Fibroblast of the conjunctiva (primary cell): ENCODE results near the gene RHBDD2.
"Not testable (repeated sequence)": the region's sequence is repeated elsewhere in the genome, so short reads cannot be mapped to it uniquely, and the experiment has no call there.

Experiments
- DNase-seq: peaks from one replicate; pipeline ENCODE4 v3.0.0-alpha.2; 2010; ENCODE audit warnings: low read depth

RHBDD2 gene

DNA sequence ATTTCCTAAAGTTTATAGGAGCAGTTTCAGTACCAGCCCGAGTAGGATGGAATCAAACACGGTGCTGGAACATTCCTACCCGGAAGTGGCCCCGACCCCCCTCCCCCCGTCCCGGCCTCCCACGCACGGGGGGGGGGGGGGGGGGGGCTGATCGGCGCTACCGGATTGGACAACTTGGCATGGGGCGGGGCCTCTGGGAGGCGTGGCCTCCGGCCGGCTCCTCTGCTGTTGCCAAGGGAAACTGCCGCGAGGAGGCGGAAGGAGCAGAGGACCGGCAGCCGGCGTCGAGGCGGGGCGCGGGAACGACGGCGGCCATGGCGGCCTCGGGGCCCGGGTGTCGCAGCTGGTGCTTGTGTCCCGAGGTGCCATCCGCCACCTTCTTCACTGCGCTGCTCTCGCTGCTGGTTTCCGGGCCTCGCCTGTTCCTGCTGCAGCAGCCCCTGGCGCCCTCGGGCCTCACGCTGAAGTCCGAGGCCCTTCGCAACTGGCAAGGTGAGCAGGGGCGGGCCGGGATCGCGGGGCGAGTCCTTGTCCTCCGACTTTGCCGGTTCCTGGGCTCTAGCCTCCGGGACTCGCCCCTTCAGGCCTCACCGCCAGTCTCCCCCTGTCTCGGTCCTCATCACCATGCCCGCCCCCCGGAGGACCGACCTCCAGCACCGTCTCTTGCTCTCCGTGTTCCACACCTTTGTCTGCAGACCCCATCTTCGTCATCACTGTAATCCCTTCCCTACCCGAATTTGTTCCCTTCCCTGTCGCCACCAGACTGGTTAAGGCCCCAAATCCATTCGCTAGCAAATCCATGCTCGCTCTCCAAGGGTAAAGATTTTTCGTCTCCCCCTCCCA is at the start of gene RHBDD2:
TSS of gene RHBDD2 (plus strand) at position 266 of the 843 bp plus-strand sequence. CDS start at position 315, 49 bp downstream.
- peak; percentile 85 for DNase-seq

DNA sequence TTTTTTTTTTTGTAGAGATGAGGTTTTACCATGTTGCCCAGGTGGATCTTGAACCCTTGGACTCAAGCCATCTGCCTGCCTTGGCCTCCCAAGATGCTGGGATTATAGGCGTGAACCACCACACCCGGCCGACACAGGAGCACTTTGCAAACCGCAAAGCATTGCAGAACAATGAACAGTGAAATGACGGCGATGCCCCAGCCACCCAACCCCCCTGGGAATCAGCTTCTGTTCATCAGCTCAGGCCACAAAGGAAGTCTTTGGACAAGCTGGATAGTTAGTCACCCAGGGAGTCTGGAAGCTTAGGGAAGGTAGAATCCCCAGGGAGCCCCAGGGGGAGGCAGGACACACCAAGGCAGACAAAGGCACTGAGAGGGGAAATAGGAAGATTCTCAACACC is 49.2 kb upstream of the RHBDD2 start:
- DNase-seq = not testable (repeated sequence)

DNA sequence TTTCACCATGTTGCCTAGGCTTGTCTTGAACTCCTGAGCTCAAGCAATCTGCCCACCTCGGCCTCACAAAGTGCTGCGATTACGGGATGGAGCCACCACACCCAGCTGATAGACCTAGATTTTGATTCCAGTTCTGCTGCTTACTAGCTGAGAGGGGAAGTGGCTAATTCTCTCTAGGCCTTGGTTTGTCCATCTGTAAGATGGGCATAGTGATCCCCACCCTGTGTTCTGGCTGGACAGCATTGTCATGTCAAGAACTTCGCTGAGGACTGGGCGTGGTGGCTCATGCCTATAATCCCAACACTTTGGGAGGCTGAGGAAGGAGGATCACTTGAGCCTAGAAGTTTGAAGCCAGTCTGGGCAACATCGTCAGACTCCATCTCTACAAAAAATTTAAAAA is 47.9 kb upstream of the RHBDD2 start:
- DNase-seq = no peak

DNA sequence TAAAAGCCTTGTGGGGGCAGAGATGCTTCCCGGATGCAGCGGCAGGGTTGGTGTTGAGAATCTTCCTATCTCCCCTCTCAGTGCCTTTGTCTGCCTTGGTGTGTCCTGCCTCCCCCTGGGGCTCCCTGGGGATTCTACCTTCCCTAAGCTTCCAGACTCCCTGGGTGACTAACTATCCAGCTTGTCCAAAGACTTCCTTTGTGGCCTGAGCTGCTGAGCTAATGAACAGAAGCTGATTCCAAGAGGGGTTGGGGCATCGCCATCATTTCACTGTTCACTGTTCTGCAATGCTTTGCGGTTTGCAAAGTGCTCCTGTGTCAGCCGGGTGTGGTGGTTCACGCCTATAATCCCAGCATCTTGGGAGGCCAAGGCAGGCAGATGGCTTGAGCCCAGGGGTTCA is 45.2 kb upstream of the RHBDD2 start:
- not testable (repeated sequence) for DNase-seq

DNA sequence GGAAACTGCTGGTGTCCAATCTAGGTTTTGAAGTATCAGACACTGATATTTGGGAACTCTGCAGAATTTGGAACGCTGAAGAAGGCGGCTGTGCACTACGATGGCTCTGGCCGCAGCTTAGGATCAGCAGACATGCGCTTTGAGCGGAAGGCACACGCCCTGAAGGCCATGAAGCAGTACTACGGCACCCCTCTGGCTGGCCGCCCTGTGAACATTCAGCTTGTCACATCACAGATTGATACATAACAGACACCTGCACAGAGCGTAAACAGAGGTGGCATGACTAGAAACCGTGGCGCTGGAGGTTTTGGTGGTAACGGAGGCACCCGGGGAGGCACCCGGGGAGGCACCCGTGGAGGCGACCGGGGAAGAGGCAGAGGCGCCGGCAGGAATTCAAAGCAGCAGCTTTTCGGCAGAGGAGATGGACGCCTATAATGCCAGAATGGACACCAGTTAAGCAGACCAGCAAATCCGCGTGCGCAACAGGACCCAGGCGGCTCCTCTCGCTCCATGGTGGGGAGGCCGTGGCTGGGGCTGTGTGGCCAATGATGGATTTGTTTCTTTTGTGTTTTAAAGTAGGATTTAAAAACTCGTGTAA is 43.0 kb upstream of the RHBDD2 start:
- DNase-seq = no peak

DNA sequence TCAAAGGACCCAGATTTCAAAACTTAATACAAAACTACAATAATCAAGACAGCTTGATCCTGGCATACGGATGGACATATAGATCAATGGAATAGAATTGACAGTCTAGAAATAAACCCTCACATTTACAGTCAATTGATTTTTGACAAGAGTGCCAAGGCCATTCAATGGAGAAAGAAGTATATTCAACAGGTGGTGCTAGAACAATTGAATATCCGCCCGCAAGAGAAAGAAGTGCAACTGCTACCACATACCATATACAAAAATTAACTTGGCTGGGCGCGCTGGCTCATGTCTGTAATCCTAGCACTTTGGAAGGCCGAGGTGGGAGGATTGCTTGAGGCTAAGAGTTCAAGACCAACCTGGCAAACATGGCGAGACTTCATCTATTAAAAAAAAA is 42.0 kb upstream of the RHBDD2 start:
- DNase-seq = no peak

GRCh38 chr7:75838281-75838930 is 40.4 kb upstream of the RHBDD2 start:
- DNase-seq = not testable (repeated sequence)

- DNase-seq = no peak
Observed at GRCh38 chr7:75840029-75840428, 38.8 kb upstream of the RHBDD2 start.

DNA sequence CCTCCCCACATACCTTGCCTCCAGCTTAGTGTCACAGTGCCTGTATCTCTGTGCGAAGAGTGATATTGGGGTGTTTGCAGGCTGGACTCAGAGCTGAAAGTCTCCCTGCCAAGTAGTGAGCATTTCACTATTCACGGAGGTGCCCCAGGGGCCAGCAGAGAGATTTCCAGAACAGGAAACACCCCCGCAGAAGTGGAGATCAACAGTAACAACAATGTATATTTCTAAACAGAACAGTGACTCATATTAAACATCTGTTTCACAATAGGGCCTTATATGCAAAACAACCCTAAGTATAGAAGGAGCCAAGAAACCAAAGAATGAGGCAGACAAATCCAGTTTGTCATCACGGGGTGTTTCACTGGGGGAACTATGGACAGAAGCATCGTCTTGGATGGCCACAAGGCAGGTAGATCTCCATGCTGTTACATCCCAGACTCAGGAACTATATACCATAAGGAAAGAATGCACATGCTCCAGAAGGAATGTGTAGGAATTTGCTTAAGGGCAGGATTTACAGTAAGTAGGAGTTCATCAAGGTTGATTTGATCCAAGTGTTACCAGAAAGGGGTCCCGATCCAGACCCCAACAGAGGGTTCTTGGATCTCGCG is 35.9 kb upstream of the RHBDD2 start:
- peak; percentile 87 for DNase-seq

GRCh38 chr7:75843613-75844116 is 35.2 kb upstream of the RHBDD2 start:
- no peak for DNase-seq

- no peak for DNase-seq
Observed at GRCh38 chr7:75844158-75844557, 34.7 kb upstream of the RHBDD2 start.

- not testable (repeated sequence) for DNase-seq
Observed at GRCh38 chr7:75845132-75845531, 33.7 kb upstream of the RHBDD2 start.

DNA sequence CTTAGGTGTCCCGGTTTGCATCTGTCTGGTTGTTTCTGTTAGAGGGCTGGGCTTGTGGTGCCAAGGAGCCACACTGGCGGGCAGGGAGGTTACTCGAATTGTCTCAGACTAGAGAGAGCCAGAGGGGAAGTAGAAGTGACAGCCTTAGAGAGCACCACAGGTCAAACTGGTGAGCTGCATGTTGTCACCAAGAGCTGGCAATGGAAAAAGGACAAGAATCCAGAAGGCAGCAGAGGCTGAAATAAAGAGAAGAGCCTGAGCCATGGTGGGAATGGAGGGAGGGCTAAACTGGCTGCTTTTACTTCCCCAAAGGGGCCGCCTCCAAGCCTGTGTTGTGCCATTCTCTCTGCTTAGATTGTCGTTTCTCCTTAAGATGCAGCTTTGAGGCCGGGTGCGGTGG is 31.1 kb upstream of the RHBDD2 start:
- DNase-seq = no peak

- DNase-seq = no peak
Observed at GRCh38 chr7:75849573-75849972, 29.3 kb upstream of the RHBDD2 start.

- no peak for DNase-seq
Observed at GRCh38 chr7:75850235-75850634, 28.6 kb upstream of the RHBDD2 start.

GRCh38 chr7:75854233-75854632 is 24.6 kb upstream of the RHBDD2 start:
- DNase-seq = peak; percentile 56

DNA sequence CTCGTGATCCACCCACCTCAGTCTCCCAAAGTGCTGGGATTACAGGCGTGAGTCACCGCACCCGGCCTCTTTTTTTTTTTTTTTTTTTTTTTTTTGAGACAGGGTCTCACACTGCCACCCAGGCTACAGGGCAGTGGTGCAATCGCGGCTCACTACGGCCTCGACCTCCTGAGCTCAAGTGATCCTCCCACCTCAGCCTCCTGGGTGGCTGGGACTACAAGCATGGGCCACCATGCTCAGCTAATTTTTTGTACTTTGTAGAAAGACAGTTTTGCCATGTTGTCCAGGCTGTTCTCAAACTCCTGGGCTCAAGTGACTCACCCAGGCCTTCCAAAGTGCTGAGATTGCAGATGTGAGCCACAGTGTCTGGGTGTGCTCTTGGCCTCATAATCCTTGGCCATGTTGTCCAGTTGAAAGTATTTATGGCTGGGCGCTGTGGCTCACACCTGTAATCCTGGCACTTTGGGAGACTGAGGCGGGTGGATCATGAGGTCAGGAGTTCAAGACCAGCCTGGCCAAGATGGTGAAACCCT is 24.0 kb upstream of the RHBDD2 start:
- not testable (repeated sequence) for DNase-seq

- DNase-seq = no peak
Observed at GRCh38 chr7:75856536-75856935, 22.3 kb upstream of the RHBDD2 start.

DNA sequence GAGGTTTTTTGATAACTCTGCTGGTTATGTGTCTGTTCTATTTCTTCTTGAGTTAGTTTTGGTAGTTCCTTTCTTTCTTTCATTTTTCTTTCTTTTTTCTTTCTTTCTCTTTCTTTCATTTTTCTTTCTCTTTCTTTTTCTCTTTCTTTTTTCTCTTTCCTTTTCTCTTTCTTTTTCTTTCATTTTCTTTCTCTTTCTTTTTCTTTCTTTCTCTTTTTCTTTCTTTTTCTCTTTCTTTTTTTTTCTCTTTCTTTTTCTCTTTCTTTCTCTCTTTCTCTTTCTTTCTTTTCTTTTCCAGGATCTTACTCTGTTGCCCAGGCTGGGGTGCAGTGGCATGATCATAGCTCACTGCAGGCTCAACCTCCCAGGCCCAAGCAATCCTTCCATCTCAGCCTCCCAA is 20.4 kb upstream of the RHBDD2 start:
- no peak for DNase-seq

GRCh38 chr7:75861636-75862035 is 17.2 kb upstream of the RHBDD2 start:
- no peak for DNase-seq

- DNase-seq = not testable (repeated sequence)
Observed at GRCh38 chr7:75864251-75864650, 14.6 kb upstream of the RHBDD2 start.

DNA sequence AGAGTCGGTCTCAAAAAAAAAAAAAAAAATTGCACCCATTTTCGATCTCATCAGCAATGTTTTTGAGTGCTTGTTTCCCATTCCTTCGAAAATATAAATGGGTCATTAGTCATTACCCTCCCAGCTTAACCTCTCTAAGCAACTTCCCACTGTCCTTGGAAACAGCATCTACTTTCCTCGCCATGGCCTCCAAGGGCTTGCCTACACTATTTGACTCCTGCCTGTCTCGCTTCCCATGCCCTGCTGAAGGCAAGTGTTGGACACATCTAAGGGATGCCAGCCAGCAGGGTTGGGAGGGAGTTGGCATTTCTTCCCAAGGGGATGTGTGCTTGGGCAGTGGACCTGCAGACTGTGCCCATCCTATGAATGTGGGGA is 12.7 kb upstream of the RHBDD2 start:
- DNase-seq = no peak
